GM12892 (cell line): Measurements from ENCODE around the gene DDX31.

Experiments
- POLR2A ChIP-seq: IDR thresholded peaks from 2 replicates; pipeline ENCODE4 v1.6.1; 2011; ENCODE audit warnings: low read depth, low read length, control low read depth
- POLR2AphosphoS5 ChIP-seq: IDR thresholded peaks from 2 replicates; pipeline ENCODE4 v1.6.1; 2011; ENCODE audit warnings: low read depth, low read length, control low read depth
- TAF1 ChIP-seq: IDR thresholded peaks from 2 replicates; pipeline ENCODE4 v1.6.1; 2011; ENCODE audit warnings: low read depth, mild to moderate bottlenecking, control low read depth, low read length, borderline replicate concordance

DNA sequence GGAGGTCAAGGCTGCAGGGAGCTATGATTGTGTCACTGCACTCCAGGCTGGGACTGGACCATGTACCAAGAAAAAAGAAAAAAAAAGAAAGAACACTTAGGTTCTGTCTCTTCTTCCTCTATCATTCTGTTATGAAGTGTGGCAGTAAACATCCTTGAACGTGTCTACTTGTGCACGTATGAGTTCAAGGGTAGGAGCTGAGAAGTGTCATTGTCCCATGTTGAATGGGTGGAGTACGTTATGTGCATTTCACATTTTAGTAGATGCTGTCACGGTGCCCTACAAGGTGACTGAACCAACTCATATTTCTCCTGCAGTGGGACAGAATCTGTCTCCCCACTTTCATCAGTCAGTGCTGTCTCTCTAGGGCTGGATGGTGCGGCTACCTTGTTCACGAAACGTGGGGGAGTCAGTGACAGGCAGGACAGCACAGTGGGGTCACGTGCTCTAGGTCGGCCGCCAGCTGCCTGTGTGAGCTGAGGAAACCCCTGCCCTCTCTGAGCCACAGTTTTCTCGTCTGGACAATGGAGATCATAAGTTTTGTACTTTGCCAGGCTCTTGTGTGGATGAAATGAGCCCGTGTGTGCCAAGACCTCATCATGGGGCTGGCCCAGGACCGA is 47.7 kb upstream of the DDX31 start:
- no peak for TF ChIP-seq POLR2AphosphoS5
- TF ChIP-seq POLR2A, result no peak
- no peak for TF ChIP-seq TAF1
